Hepatocyte (in vitro differentiated cells): ENCODE results near the gene HERC6. TPM values are rescaled to one million over a fixed set of nuclear protein-coding genes. Genes with fewer than 3 reads are reported as not detected.
"Not testable (repeated sequence)": the region's sequence is repeated elsewhere in the genome, so short reads cannot be mapped to it uniquely, and the experiment has no call there.

Source experiments
- DNase-seq: peaks from one replicate; pipeline ENCODE4 v3.0.0-alpha.2; 2016; ENCODE audit warnings: low spot score
- H2AFZ ChIP-seq: fragments of 200-600 bp; sonication (generic); 2 replicates; pipeline ENCODE4 v1.6.0; 2016; ENCODE audit warnings: antibody characterized with exemption, mild to moderate bottlenecking
- H3K27ac ChIP-seq: fragments of 200-600 bp; sonication (generic); 2 replicates; pipeline ENCODE4 v1.5.1; 2016; ENCODE audit warnings: mild to moderate bottlenecking
- H3K27me3 ChIP-seq: fragments of 200-600 bp; sonication (generic); 2 replicates; pipeline ENCODE4 v1.6.1; 2016
- H3K36me3 ChIP-seq: fragments of 200-600 bp; sonication (generic); replicated peaks from 2 replicates; pipeline ENCODE4 v1.5.1; 2016; ENCODE audit warnings: low read depth; ENCODE audit not compliant: insufficient read depth
- H3K4me1 ChIP-seq: fragments of 200-600 bp; sonication (generic); 2 replicates; pipeline ENCODE4 v1.5.1; 2016; ENCODE audit warnings: mild to moderate bottlenecking, moderate library complexity; ENCODE audit not compliant: insufficient read depth
- H3K4me2 ChIP-seq: fragments of 200-600 bp; sonication (generic); 2 replicates; pipeline ENCODE4 v1.6.0; 2016
- H3K4me3 ChIP-seq: fragments of 200-600 bp; sonication (generic); 2 replicates; pipeline ENCODE4 v1.5.1; 2016; ENCODE audit warnings: mild to moderate bottlenecking
- H3K79me2 ChIP-seq: fragments of 200-600 bp; sonication (generic); 2 replicates; pipeline ENCODE4 v1.6.0; 2017; ENCODE audit warnings: mild to moderate bottlenecking
- H3K9me2 ChIP-seq: fragments of 200-600 bp; sonication (generic); replicated peaks from 2 replicates; pipeline ENCODE4 v1.6.0; 2017; ENCODE audit warnings: mild to moderate bottlenecking; ENCODE audit not compliant: insufficient read depth
- H3K9me3 ChIP-seq: fragments of 200-600 bp; sonication (generic); 2 replicates; pipeline ENCODE4 v1.5.1; 2016; ENCODE audit warnings: low read depth, mild to moderate bottlenecking
- H4K20me1 ChIP-seq: fragments of 200-600 bp; sonication (generic); 2 replicates; pipeline ENCODE4 v1.6.0; 2016; ENCODE audit warnings: mild to moderate bottlenecking; ENCODE audit not compliant: insufficient read depth, poor library complexity, severe bottlenecking
- EZH2 ChIP-seq: fragments of 200-600 bp; sonication (generic); IDR thresholded peaks from 2 replicates; pipeline ENCODE4 v1.6.1; 2016; ENCODE audit warnings: antibody characterized with exemption, mild to moderate bottlenecking, borderline replicate concordance
- EZH2phosphoT487 ChIP-seq: fragments of 200-600 bp; sonication (generic); IDR thresholded peaks from one replicate; pipeline ENCODE4 v1.6.1; 2018; ENCODE audit warnings: antibody characterized with exemption, mild to moderate bottlenecking, low read depth, moderate library complexity; ENCODE audit not compliant: unreplicated experiment, severe bottlenecking
- WGBS: methylation state at CpG from one replicate; pipeline ENCODE4 v1.1.6; 2016; ENCODE audit warnings: low lambda C conversion rate; ENCODE audit errors: missing lambda C conversion rate; 5-methylcytosine and 5-hydroxymethylcytosine counted together
- polyA plus RNA-seq: library from polyadenylated mRNA; unstranded; fragments of >200 nt; fragmentation: Nextera tagmentation; extraction: Ambion mirVana; gene quantifications from 2 replicates; pipeline ENCODE4 v1.2.1, GENCODE V29; 2016
- total RNA-seq: library from RNA; depleted of rRNA; stranded (reverse); fragments of >200 nt; gene quantifications from 2 replicates; pipeline ENCODE4 v1.2.3, GENCODE V29; 2014
- TF ChIP-seq, protein P1 (sequence below): fragments of 200-600 bp; sonication (generic); IDR thresholded peaks from 2 replicates; pipeline ENCODE4 v1.5.1; 2016; ENCODE audit warnings: antibody characterized with exemption, mild to moderate bottlenecking; ENCODE audit not compliant: poor library complexity

The HERC6 gene
- total and polyA plus RNA-seq, 2 experiments from 2014 or later, result 5.9 to 6.9 TPM

DNA sequence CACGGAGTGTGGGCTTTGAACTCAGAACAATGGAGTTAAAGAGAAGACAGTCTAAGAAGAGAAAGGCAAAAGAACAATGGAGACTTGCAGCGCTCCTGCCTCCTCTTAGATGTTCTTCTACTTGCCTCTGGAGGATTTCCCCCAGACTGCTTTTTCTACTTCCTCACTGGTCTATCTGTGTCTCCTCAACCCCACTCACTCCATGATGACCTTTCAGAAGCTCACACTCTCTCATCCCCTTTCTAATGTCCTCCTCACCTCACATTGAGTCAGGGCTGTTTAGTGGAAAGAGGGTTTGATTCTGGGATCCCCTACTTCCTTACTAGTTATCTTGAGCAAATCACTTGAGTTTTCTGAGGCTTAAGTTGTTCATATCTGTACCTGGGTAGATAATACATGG lies 12.2 kb upstream of the HERC6 start:
- 90% methylated on average over 2 of the region's 2 CpGs for WGBS
- DNase-seq, result no peak

DNA sequence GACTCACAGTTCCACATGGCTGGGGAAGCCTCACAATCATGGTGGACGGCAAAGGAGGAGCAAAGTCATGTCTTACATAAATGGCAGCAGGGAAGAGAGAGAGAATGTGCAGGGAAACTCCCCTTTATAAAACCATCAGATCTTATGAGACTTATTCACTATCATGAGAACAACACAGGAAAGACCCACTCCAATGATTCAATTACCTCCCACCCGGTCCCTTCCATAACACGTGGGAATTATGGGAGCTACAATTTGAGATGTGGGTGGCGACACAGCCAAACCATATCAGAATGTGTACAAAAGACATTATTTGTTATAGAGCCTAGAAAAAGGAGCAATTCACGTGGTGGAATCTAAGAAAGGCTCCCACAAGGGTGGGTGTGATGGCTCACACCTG lies 10.8 kb upstream of the HERC6 start:
- Histone ChIP-seq H3K79me2 (no peaks in the 10 kb centered on the region), H3K4me1 (no peaks in the 10 kb centered on the region), H3K4me3 (no peak overlapping the region), H3K27me3 (no peaks in the 10 kb centered on the region), H3K9me3 (peaks cover 5% of the 10 kb centered on the region), H3K27ac (no peak overlapping the region), H3K36me3 (no peaks in the 10 kb centered on the region), H2AFZ (no peak overlapping the region), H3K4me2 (no peak overlapping the region), H4K20me1 (no peaks in the 10 kb centered on the region), H3K9me2 (no peaks in the 10 kb centered on the region)
- DNase-seq, result no peak
- TF ChIP-seq EZH2 (no peak), EZH2phosphoT487 (no peak)
- TF ChIP-seq, protein P1, sequence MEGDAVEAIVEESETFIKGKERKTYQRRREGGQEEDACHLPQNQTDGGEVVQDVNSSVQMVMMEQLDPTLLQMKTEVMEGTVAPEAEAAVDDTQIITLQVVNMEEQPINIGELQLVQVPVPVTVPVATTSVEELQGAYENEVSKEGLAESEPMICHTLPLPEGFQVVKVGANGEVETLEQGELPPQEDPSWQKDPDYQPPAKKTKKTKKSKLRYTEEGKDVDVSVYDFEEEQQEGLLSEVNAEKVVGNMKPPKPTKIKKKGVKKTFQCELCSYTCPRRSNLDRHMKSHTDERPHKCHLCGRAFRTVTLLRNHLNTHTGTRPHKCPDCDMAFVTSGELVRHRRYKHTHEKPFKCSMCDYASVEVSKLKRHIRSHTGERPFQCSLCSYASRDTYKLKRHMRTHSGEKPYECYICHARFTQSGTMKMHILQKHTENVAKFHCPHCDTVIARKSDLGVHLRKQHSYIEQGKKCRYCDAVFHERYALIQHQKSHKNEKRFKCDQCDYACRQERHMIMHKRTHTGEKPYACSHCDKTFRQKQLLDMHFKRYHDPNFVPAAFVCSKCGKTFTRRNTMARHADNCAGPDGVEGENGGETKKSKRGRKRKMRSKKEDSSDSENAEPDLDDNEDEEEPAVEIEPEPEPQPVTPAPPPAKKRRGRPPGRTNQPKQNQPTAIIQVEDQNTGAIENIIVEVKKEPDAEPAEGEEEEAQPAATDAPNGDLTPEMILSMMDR, result no peak
- WGBS, result 94% methylated on average over 5 of the region's 5 CpGs

More for the DNA sequence above, 12.2 kb upstream of the HERC6 start:
- no peak overlapping the region for H3K4me2 ChIP-seq
- H3K79me2 ChIP-seq, result no peaks in the 10 kb centered on the region
- H4K20me1 ChIP-seq, result no peaks in the 10 kb centered on the region
- peaks cover 5% of the 10 kb centered on the region for H3K9me3 ChIP-seq
- H3K36me3 ChIP-seq, result no peaks in the 10 kb centered on the region
- H3K27me3 ChIP-seq, result no peaks in the 10 kb centered on the region
- no peak for TF ChIP-seq EZH2phosphoT487
- TF ChIP-seq EZH2, result no peak
- TF ChIP-seq, protein P1, result no peak
- no peak overlapping the region for H2AFZ ChIP-seq
- no peaks in the 10 kb centered on the region for H3K4me1 ChIP-seq
- H3K4me3 ChIP-seq, result no peak overlapping the region
- H3K9me2 ChIP-seq, result no peaks in the 10 kb centered on the region
- no peak overlapping the region for H3K27ac ChIP-seq

DNA sequence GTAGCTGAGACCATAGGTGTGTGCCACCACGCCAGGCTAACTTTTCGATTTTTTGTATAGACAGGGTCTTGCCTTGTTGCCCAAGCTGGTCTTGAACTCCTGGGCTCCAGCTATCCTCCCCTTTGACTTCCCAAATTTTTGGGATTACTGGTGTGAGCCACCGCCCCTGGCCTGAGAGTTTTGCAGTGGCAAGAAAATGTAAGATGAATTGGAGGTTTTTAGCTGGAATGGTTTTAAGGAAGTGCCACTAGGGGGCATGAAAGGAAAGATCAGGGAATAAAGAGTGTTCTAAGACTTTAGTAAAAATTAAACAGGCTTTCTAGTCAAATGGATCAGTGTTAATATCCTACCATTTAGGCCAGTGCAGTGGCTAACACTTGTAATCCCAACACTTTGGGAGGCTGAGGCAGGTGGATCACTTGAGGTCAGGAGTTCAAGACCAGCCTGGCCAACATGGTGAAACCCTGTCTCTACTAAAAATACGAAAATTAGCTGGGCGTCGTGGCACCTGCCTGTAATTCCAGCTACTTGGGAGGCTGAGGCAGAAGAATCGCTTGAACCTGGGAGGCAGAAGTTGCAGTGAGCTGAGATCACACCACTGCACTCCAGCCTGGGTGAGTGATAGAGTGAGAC lies 9.4 kb upstream of the HERC6 start:
- not testable (repeated sequence) for H3K4me1 ChIP-seq, H3K4me3 ChIP-seq, H3K9me3 ChIP-seq, H3K36me3 ChIP-seq, H3K79me2 ChIP-seq, H4K20me1 ChIP-seq, H2AFZ ChIP-seq, H3K27ac ChIP-seq, H3K27me3 ChIP-seq, H3K9me2 ChIP-seq, H3K4me2 ChIP-seq
- DNase-seq, result peak; percentile 63
- WGBS, result 89% methylated on average over 7 of the region's 7 CpGs
- TF ChIP-seq, protein P1, result peak; percentile 61

DNA sequence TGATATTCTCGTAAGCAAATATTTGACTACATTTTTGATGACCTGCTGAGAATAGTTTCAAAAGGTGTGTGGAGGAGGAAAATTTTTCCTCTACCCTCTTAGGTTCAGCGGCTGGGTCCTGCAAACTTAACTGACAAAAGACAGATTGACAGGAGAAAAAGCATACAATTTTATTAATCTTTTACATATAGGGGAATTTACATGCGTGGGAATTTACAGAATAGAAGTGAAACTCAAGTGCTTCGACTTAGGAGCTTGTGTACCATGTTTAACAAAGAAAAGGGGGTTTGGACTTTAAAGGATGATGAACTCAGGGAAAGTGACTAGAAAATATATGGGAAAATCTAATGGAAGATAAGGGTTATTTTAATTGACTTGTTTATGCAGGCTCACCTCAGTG lies 2.5 kb downstream of the HERC6 start:
- Histone ChIP-seq H4K20me1 (no peaks in the 10 kb centered on the region), H3K27ac (no peak overlapping the region), H3K36me3 (no peaks in the 10 kb centered on the region), H3K4me3 (no peak overlapping the region), H3K79me2 (no peaks in the 10 kb centered on the region), H3K27me3 (no peaks in the 10 kb centered on the region), H3K9me2 (no peaks in the 10 kb centered on the region), H3K4me2 (no peak overlapping the region), H3K9me3 (no peaks in the 10 kb centered on the region), H3K4me1 (no peaks in the 10 kb centered on the region), H2AFZ (no peak overlapping the region)
- 97% methylated on average over 4 of the region's 4 CpGs for WGBS
- TF ChIP-seq, protein P1, result no peak
- TF ChIP-seq EZH2 (no peak), EZH2phosphoT487 (no peak)
- DNase-seq, result no peak
